ENCODE results near the gene CDK6.

CDK6 gene

GRCh38 chr7:92639966-92640365 is 196.4 kb downstream of the CDK6 start:
- no peak for DNase-seq

- no peak for DNase-seq
These were observed 197.0 kb downstream of the CDK6 start for GRCh38 chr7:92639213-92639896.

- no peak for DNase-seq
These were observed 200.3 kb downstream of the CDK6 start for GRCh38 chr7:92636018-92636560.

GRCh38 chr7:92635538-92635937 is 200.8 kb downstream of the CDK6 start:
- no peak for DNase-seq

GRCh38 chr7:92634924-92635519 is 201.4 kb downstream of the CDK6 start:
- no peak for DNase-seq

GRCh38 chr7:92634205-92634604 is 202.2 kb downstream of the CDK6 start:
- DNase-seq: no peak

- peak; percentile 47 for DNase-seq
These were observed 203.0 kb downstream of the CDK6 start for GRCh38 chr7:92633211-92633906.

- no peak for DNase-seq
These were observed 203.6 kb downstream of the CDK6 start for GRCh38 chr7:92632791-92633190.

GRCh38 chr7:92631850-92632487 is 204.4 kb downstream of the CDK6 start:
- DNase-seq: no peak

GRCh38 chr7:92631067-92631849 is 205.1 kb downstream of the CDK6 start:
- no peak for DNase-seq

GRCh38 chr7:92629779-92630178 is 206.6 kb downstream of the CDK6 start:
- no peak for DNase-seq

- no peak for DNase-seq
These were observed 208.4 kb downstream of the CDK6 start for GRCh38 chr7:92627956-92628355.

- DNase-seq: no peak
These were observed 210.0 kb downstream of the CDK6 start for GRCh38 chr7:92626281-92626809.

GRCh38 chr7:92625617-92626016 is 210.8 kb downstream of the CDK6 start:
- DNase-seq: no peak

GRCh38 chr7:92624298-92624996 is 211.9 kb downstream of the CDK6 start:
- no peak for DNase-seq

- DNase-seq: no peak
These were observed 212.8 kb downstream of the CDK6 start for GRCh38 chr7:92623544-92623943.

- no peak for DNase-seq
These were observed 213.7 kb downstream of the CDK6 start for GRCh38 chr7:92622685-92623084.

- DNase-seq: no peak
These were observed 214.3 kb downstream of the CDK6 start for GRCh38 chr7:92622030-92622429.

GRCh38 chr7:92621561-92622023 is 214.8 kb downstream of the CDK6 start:
- DNase-seq: no peak

- peak; percentile 30 for DNase-seq
These were observed 215.3 kb downstream of the CDK6 start for GRCh38 chr7:92621026-92621540.

- no peak for DNase-seq
These were observed 220.5 kb downstream of the CDK6 start for GRCh38 chr7:92615861-92616260.

All from KG1 (cell line).